K562 (cell line): Measurements from ENCODE around the gene IL1B. TPM values are rescaled to one million over a fixed set of nuclear protein-coding genes. Genes with fewer than 3 reads are reported as not detected.

Experiments used
- ATAC-seq: fragments of 200-7000 bp; cut with Tn5 transposase; 3 replicates; pipeline ENCODE4 v1.9.1; 2020; ENCODE audit warnings: moderate library complexity
- BruUV-seq: library from RNA; stranded (reverse); fragments of 400-500 nt; replicated peaks from 2 replicates; lab custom pipeline; 2021; lab: Mats Ljungman, UMichigan
- CTCF ChIA-PET: fragments of 300-600 bp; formaldehyde crosslinking; extraction: SDS; loops from one replicate; lab custom pipeline; 2021; ENCODE audit warnings: low intra/inter-chr PET ratio; lab: Yijun Ruan, JAX
- POLR2A ChIA-PET: fragments of 300-600, 350-650 bp; sonication (Branson Sonifier 250); formaldehyde crosslinking; extraction: SDS; loops from one replicate; lab custom pipeline; 2021; ENCODE audit warnings: antibody characterized with exemption, inconsistent platforms; lab: Yijun Ruan, JAX
- DNase-seq, 4 experiments: peaks; one replicate each; pipeline versions ENCODE4 v3.0.0 to v3.0.0-alpha.2; 2011 to 2018; ENCODE audit warnings: low spot score in 3 of 4, mixed read lengths in 3 of 4; ENCODE audit errors: extremely low read depth in 1 of 4
- FAIRE-seq: peaks from 2 replicates; lab custom pipeline; 2011; peaks lifted over from hg19 to GRCh38; lab: Jason Lieb, UNC
- H2AFZ ChIP-seq: 2 replicates; pipeline ENCODE4 v1.6.0; 2011; ENCODE audit warnings: low read depth, low read length, control low read depth, inconsistent platforms
- H3K27ac ChIP-seq: fragments of 200-600 bp; 3 replicates; pipeline ENCODE4 v1.8.0; 2011; ENCODE audit warnings: low read depth, mild to moderate bottlenecking, control low read depth, inconsistent platforms, low read length, moderate library complexity, mixed read lengths; ENCODE audit errors: extremely low read depth
- H3K27me3 ChIP-seq, 2 experiments: fragments of 300-600 bp in 1 of 2; 2 replicates in 1 of 2; 3 replicates in 1 of 2; pipeline versions ENCODE4 v1.6.0 to v1.8.0; 2011; ENCODE audit warnings: inconsistent platforms in 2 of 2, low read length in 2 of 2, mild to moderate bottlenecking in 1 of 2, mixed read lengths in 1 of 2, moderate library complexity in 1 of 2; ENCODE audit not compliant: control insufficient read depth in 2 of 2, insufficient read depth in 2 of 2
- H3K36me3 ChIP-seq: fragments of 300-600 bp; 3 replicates; pipeline ENCODE4 v1.8.0; 2011; ENCODE audit warnings: mild to moderate bottlenecking, low read length, inconsistent platforms; ENCODE audit not compliant: control insufficient read depth, insufficient read depth
- H3K4me1 ChIP-seq, 2 experiments: fragments of 200-600 bp in 1 of 2; replicated peaks in 1 of 2; 2 replicates in 1 of 2; 3 replicates in 1 of 2; pipeline versions ENCODE4 v1.5.1 to v1.8.0; 2011; ENCODE audit warnings: inconsistent platforms in 2 of 2, low read length in 2 of 2, mild to moderate bottlenecking in 1 of 2, mixed read lengths in 1 of 2, moderate library complexity in 1 of 2; ENCODE audit not compliant: control insufficient read depth in 2 of 2, insufficient read depth in 2 of 2
- H3K4me2 ChIP-seq: 2 replicates; pipeline ENCODE4 v1.6.1; 2011; ENCODE audit warnings: low read length, control low read depth, inconsistent platforms, mixed read lengths; ENCODE audit not compliant: insufficient read depth
- H3K4me3 ChIP-seq: fragments of 200-600 bp; sonication (generic), shearing (Covaris generic); 2 replicates; pipeline ENCODE4 v1.5.1; 2016; ENCODE audit warnings: control low read depth, inconsistent platforms
- H3K79me2 ChIP-seq: fragments of 200-600 bp; 3 replicates; pipeline ENCODE4 v1.8.0; 2011; ENCODE audit warnings: low read length, inconsistent platforms; ENCODE audit not compliant: control insufficient read depth, insufficient read depth
- H3K9ac ChIP-seq, 2 experiments: 2 replicates each; pipeline versions ENCODE4 v1.6.0 to v1.6.1; 2011; ENCODE audit warnings: low read depth in 2 of 2, low read length in 2 of 2, control low read depth in 1 of 2, inconsistent platforms in 1 of 2, mild to moderate bottlenecking in 1 of 2, mixed read lengths in 1 of 2; ENCODE audit not compliant: insufficient read depth in 1 of 2
- H3K9me1 ChIP-seq: one replicate; pipeline ENCODE4 v1.6.0; 2011; ENCODE audit warnings: inconsistent platforms, mild to moderate bottlenecking, low read length, moderate library complexity; ENCODE audit not compliant: control insufficient read depth, insufficient read depth
- H3K9me3 ChIP-seq: replicated peaks from 2 replicates; pipeline ENCODE4 v1.5.1; 2011; ENCODE audit warnings: low read depth, low read length, inconsistent platforms; ENCODE audit not compliant: control insufficient read depth, insufficient read depth
- H4K20me1 ChIP-seq: replicated peaks from 2 replicates; pipeline ENCODE4 v1.6.1; 2011; ENCODE audit warnings: low read length, inconsistent platforms, mixed read lengths; ENCODE audit not compliant: control insufficient read depth, insufficient read depth
- C11orf30 ChIP-seq: fragments of 450-650 bp; IDR thresholded peaks from 2 replicates; pipeline ENCODE4 v1.6.1; 2016; ENCODE audit warnings: low read depth, mild to moderate bottlenecking
- CBX1 ChIP-seq: sonication (generic); IDR thresholded peaks from 2 replicates; pipeline ENCODE4 v1.6.1; 2016; ENCODE audit warnings: antibody characterized with exemption, low read depth, mild to moderate bottlenecking
- EP300 ChIP-seq: IDR thresholded peaks from 2 replicates; pipeline ENCODE4 v1.6.1; 2012; ENCODE audit warnings: low read length, improper control_type of control experiment
- EP400 ChIP-seq: fragments of 450-650 bp; IDR thresholded peaks from 2 replicates; pipeline ENCODE4 v1.6.1; 2017; ENCODE audit warnings: antibody characterized with exemption, mild to moderate bottlenecking, moderate library complexity
- ESRRA ChIP-seq: fragments of 450-650 bp; IDR thresholded peaks from 2 replicates; pipeline ENCODE4 v1.6.1; 2014; ENCODE audit warnings: low read depth, mild to moderate bottlenecking, moderate library complexity, borderline replicate concordance
- EZH2 ChIP-seq: IDR thresholded peaks from 2 replicates; pipeline ENCODE4 v1.6.1; 2012; ENCODE audit warnings: low read depth, mild to moderate bottlenecking, inconsistent platforms, low read length, borderline replicate concordance
- FOSL1 ChIP-seq: fragments of 200-800 bp; sonication (Bioruptor generic); conservative IDR thresholded peaks from 2 replicates; pipeline ENCODE4 v1.6.1; 2016; ENCODE audit warnings: missing genetic modification characterization, missing compliant biosample characterization
- FOXJ2 ChIP-seq: fragments of 200-800 bp; sonication (Bioruptor generic); IDR thresholded peaks from 2 replicates; pipeline ENCODE4 v1.6.1; 2016; ENCODE audit warnings: missing genetic modification characterization, missing compliant biosample characterization
- FOXK2 ChIP-seq, 2 experiments: fragments of 450-650 bp; IDR thresholded peaks in 1 of 2; conservative IDR thresholded peaks in 1 of 2; 2 replicates each; pipeline ENCODE4 v1.6.1; 2016; ENCODE audit warnings: low read depth in 2 of 2, mild to moderate bottlenecking in 1 of 2
- MEIS2 ChIP-seq: fragments of 450-650 bp; IDR thresholded peaks from 2 replicates; pipeline ENCODE4 v1.6.1; 2014; ENCODE audit warnings: mild to moderate bottlenecking; ENCODE audit not compliant: partially characterized antibody
- PBX2 ChIP-seq, 2 experiments: IDR thresholded peaks in 1 of 2; conservative IDR thresholded peaks in 1 of 2; 2 replicates each; pipeline ENCODE4 v1.6.1; 2016; ENCODE audit warnings: low read depth in 2 of 2, mild to moderate bottlenecking in 1 of 2, missing compliant biosample characterization in 1 of 2, missing genetic modification characterization in 1 of 2, moderate library complexity in 1 of 2
- ZNF184 ChIP-seq: sonication (generic); formaldehyde crosslinking; IDR thresholded peaks from 2 replicates; pipeline ENCODE4 v1.5.0; 2020; ENCODE audit warnings: missing genetic modification reagents
- ZNF232 ChIP-seq: sonication (generic); formaldehyde crosslinking; IDR thresholded peaks from 2 replicates; pipeline ENCODE4 v1.8.0; 2022; ENCODE audit warnings: mild to moderate bottlenecking, missing genetic modification reagents
- WGBS: fragments of 100-300 bp; shearing (Covaris generic); methylation state at CpG from one replicate; pipeline ENCODE4 v1.1.6; 2016; ENCODE audit warnings: low coverage, mixed read lengths; ENCODE audit not compliant: insufficient coverage; ENCODE audit errors: missing lambda C conversion rate; 5-methylcytosine and 5-hydroxymethylcytosine counted together
- in situ Hi-C: fragments of 300-500 bp; cut with MboI; formaldehyde crosslinking; loops from 4 replicates; pipeline ENCODE4 v1.15.0; 2018; ENCODE audit warnings: inconsistent platforms, mixed read lengths
- intact Hi-C: fragments of 100-400 bp; cut with micrococcal nuclease; formaldehyde crosslinking; loops from 2 replicates; pipeline ENCODE4 v1.14.2; 2022
- polyA plus RNA-seq, 8 experiments: library from polyadenylated mRNA; depleted of rRNA in 4 of 8; stranded (reverse) in 5 of 8; unstranded in 3 of 8; fragments of >200 nt; fragmentation: Nextera tagmentation in 2 of 8; fragmentation: Illumina TruSeq in 1 of 8; extraction: Ambion mirVana in 2 of 8; extraction: Trizol in 1 of 8; gene quantifications; 2 replicates each; pipeline versions ENCODE4 v1.2.1 to v1.2.3, GENCODE V29; 2011 to 2014; ENCODE audit warnings: inconsistent platforms in 1 of 8, missing spikeins in 1 of 8
- total RNA-seq, 7 experiments: library from RNA; depleted of rRNA in 6 of 7; stranded (reverse); fragments of >200 nt in 6 of 7; fragmentation: Illumina TruSeq in 2 of 7; extraction: Trizol in 2 of 7; gene quantifications; 2 replicates each; pipeline versions ENCODE4 v1.2.1 to v1.2.3, GENCODE V29; 2011 to 2021; ENCODE audit warnings: low replicate concordance in 1 of 7

Gene IL1B
- total and polyA plus RNA-seq, 9 of the 15 experiments (the other 6 are each of a cell fraction or from before 2014, with no cell fraction given): 0.29 TPM; not detected in 8

GRCh38 chr2:112818094-112818902, 18.3 kb downstream of the IL1B start:
- POLR2A ChIA-PET: interaction anchor here (0.5 kb wide), 1 partner anchor 16 kb away, joined by 3 read pairs; no protein-coding TSS in a partner anchor
- Histone ChIP-seq H3K36me3 (no peaks in the 10 kb centered on the region), H3K27ac (no peak overlapping the region)
- TF ChIP-seq ESRRA (no peak), CBX1 (no peak), FOXJ2 (tag) (peak; percentile 71), ZNF232 (no peak), EZH2 (no peak), PBX2 (CRISPR knock-in tag; IDR thresholded peaks at IDR 0.05; ENCODE audit: low read depth) (no peak), PBX2 (tag; conservative IDR thresholded peaks at IDR 0.05; ENCODE audit: low read depth) (peak; percentile 96), EP400 (no peak), MEIS2 (peak; percentile 97), EP300 (0 out of 2 replicates have a peak, but pooled peaks have one; percentile 13), FOXK2 (conservative IDR thresholded peaks at IDR 0.05 in 1 of 2, IDR thresholded peaks at IDR 0.05 in 1 of 2; ENCODE audit: low read depth in 2 of 2) (peak; percentile 39 to 68; a peak in 2 of 4 replicates), C11orf30 (no peak), FOSL1 (0 out of 2 replicates have a peak, but pooled peaks have one; percentile 34), ZNF184 (no peak)

More at GRCh38 chr2:112818094-112818902, 18.3 kb downstream of the IL1B start:
- BruUV-seq: no TSS peak
- CTCF ChIA-PET: no interaction called here
- Histone ChIP-seq H3K27me3 (no peaks in the 10 kb centered on the region; a peak in 1 of 5 replicates), H3K4me2 (no peak overlapping the region), H3K9me1 (no peaks in the 10 kb centered on the region), H3K9me3 (no peaks in the 10 kb centered on the region), H3K4me3 (no peak overlapping the region), H4K20me1 (no peaks in the 10 kb centered on the region), H2AFZ (no peak overlapping the region), H3K79me2 (no peaks in the 10 kb centered on the region), H3K4me1 (peaks cover 0 to 12% of the 10 kb centered on the region in 2 experiments; a peak in 3 of 5 replicates), H3K9ac (no peak overlapping the region)
- intact Hi-C loops: no loop called here
- no peak for DNase-seq
- WGBS: 15% methylated on average over 3 of the region's 3 CpGs
- in situ Hi-C loops: no loop called here
- FAIRE-seq: peak; percentile 46
- ATAC-seq: peak; percentile 33; the same call in 1 of the 3 replicates
